HepG2 (cell line): Measurements from ENCODE around the gene ELMOD1. TPM values are rescaled to one million over a fixed set of nuclear protein-coding genes. Genes with fewer than 3 reads are reported as not detected.

Experiments used
- ATAC-seq: fragments of 200-7000 bp; cut with Tn5 transposase; 3 replicates; pipeline ENCODE4 v1.9.1; 2020; ENCODE audit warnings: mild to moderate bottlenecking, moderate library complexity
- BruUV-seq: library from RNA; stranded (reverse); fragments of 400-500 nt; replicated peaks from 2 replicates; lab custom pipeline; 2021; lab: Mats Ljungman, UMichigan
- CTCF ChIA-PET: fragments of 300-600 bp; formaldehyde crosslinking; extraction: SDS; loops from one replicate; lab custom pipeline; 2021; ENCODE audit warnings: low total read pairs, inconsistent platforms, low intra/inter-chr PET ratio; lab: Yijun Ruan, JAX
- POLR2A ChIA-PET: fragments of 350-600 bp; sonication (Branson Sonifier 250); formaldehyde crosslinking; loops from one replicate; lab custom pipeline; 2020; ENCODE audit warnings: antibody characterized with exemption, inconsistent platforms; lab: Yijun Ruan, JAX
- DNase-seq: peaks from one replicate; pipeline ENCODE4 v3.0.0-alpha.2; 2015; ENCODE audit warnings: low spot score
- FAIRE-seq: peaks from 3 replicates; lab custom pipeline; 2011; peaks lifted over from hg19 to GRCh38; lab: Jason Lieb, UNC
- H2AFZ ChIP-seq: one replicate; pipeline ENCODE4 v1.6.1; 2011; ENCODE audit warnings: low read length, inconsistent platforms
- H3K27ac ChIP-seq: fragments of 300-600 bp; 3 replicates; pipeline ENCODE4 v1.8.0; 2011; ENCODE audit warnings: mixed run types, mild to moderate bottlenecking, mixed read lengths, low read length, inconsistent platforms; ENCODE audit not compliant: insufficient read depth; ENCODE audit errors: extremely low read length
- H3K27me3 ChIP-seq, 2 experiments: fragments of 200-600 bp in 1 of 2; 2 replicates in 1 of 2; 3 replicates in 1 of 2; pipeline versions ENCODE4 v1.6.0 to v1.8.0; 2011; ENCODE audit warnings: low read length in 2 of 2, mild to moderate bottlenecking in 2 of 2, moderate library complexity in 2 of 2, inconsistent platforms in 1 of 2; ENCODE audit not compliant: insufficient read depth in 2 of 2, control insufficient read depth in 1 of 2
- H3K36me3 ChIP-seq, 2 experiments: fragments of 200-600 bp in 1 of 2; replicated peaks in 1 of 2; 2 replicates in 1 of 2; 3 replicates in 1 of 2; pipeline versions ENCODE4 v1.5.1 to v1.8.0; 2011; ENCODE audit warnings: low read length in 2 of 2, inconsistent platforms in 1 of 2; ENCODE audit not compliant: insufficient read depth in 2 of 2, control insufficient read depth in 1 of 2
- H3K4me1 ChIP-seq: 2 replicates; pipeline ENCODE4 v1.5.1; 2012; ENCODE audit warnings: low read length, inconsistent platforms; ENCODE audit not compliant: insufficient read depth
- H3K4me2 ChIP-seq: 2 replicates; pipeline ENCODE4 v1.6.0; 2011; ENCODE audit warnings: low read depth, low read length, inconsistent platforms
- H3K4me3 ChIP-seq, 3 experiments: fragments of 200-600 bp in 1 of 3; sonication (generic), shearing (Covaris generic) in 1 of 3; replicated peaks in 1 of 3; 2 replicates each; pipeline ENCODE4 v1.5.1; 2011 to 2016; ENCODE audit warnings: low read length in 3 of 3, inconsistent platforms in 2 of 3, low read depth in 2 of 3, mild to moderate bottlenecking in 2 of 3, control low read depth in 1 of 3, mixed read lengths in 1 of 3; ENCODE audit not compliant: insufficient read depth in 1 of 3
- H3K79me2 ChIP-seq: one replicate; pipeline ENCODE4 v1.6.1; 2011; ENCODE audit warnings: low read length, inconsistent platforms; ENCODE audit not compliant: insufficient read depth
- H3K9ac ChIP-seq: 2 replicates; pipeline ENCODE4 v1.6.0; 2011; ENCODE audit warnings: mild to moderate bottlenecking, low read depth, low read length, inconsistent platforms; ENCODE audit not compliant: insufficient read depth
- H3K9me3 ChIP-seq: 2 replicates; pipeline ENCODE4 v1.5.1; 2012; ENCODE audit warnings: mild to moderate bottlenecking, low read length
- H4K20me1 ChIP-seq: 2 replicates; pipeline ENCODE4 v1.6.0; 2011; ENCODE audit warnings: inconsistent platforms, mild to moderate bottlenecking, low read length, moderate library complexity; ENCODE audit not compliant: insufficient read depth
- FOXO1 ChIP-seq: sonication (generic); formaldehyde crosslinking; IDR thresholded peaks from 2 replicates; pipeline ENCODE4 v1.4.0; 2020; ENCODE audit warnings: missing genetic modification reagents
- GLI4 ChIP-seq: sonication (generic); formaldehyde crosslinking; IDR thresholded peaks from 2 replicates; pipeline ENCODE4 v1.5.1; 2020; ENCODE audit warnings: missing genetic modification reagents, mild to moderate bottlenecking, moderate library complexity, borderline replicate concordance
- HDAC2 ChIP-seq: sonication (generic); formaldehyde crosslinking; IDR thresholded peaks from 2 replicates; pipeline ENCODE4 v1.4.0; 2020; ENCODE audit warnings: missing genetic modification reagents
- NFE2L2 ChIP-seq: fragments of 150-350 bp; IDR thresholded peaks from 2 replicates; pipeline ENCODE4 v1.6.1; 2014; ENCODE audit warnings: low read length
- RFX5 ChIP-seq: IDR thresholded peaks from 2 replicates; pipeline ENCODE4 v1.6.1; 2011; ENCODE audit warnings: low read depth, low read length, improper control_type of control experiment
- SMC3 ChIP-seq: IDR thresholded peaks from 2 replicates; pipeline ENCODE4 v1.6.1; 2011; ENCODE audit warnings: low read length, improper control_type of control experiment
- ZNF138 ChIP-seq: sonication (generic); formaldehyde crosslinking; IDR thresholded peaks from 2 replicates; pipeline ENCODE4 v1.5.0; 2020; ENCODE audit warnings: mild to moderate bottlenecking, low read depth, missing genetic modification reagents
- ZNF572 ChIP-seq: sonication (generic); formaldehyde crosslinking; IDR thresholded peaks from 2 replicates; pipeline ENCODE4 v1.5.1; 2020; ENCODE audit warnings: mild to moderate bottlenecking, missing genetic modification reagents
- ZNF83 ChIP-seq: sonication (generic); formaldehyde crosslinking; IDR thresholded peaks from 2 replicates; pipeline ENCODE4 v1.4.0; 2020; ENCODE audit warnings: missing genetic modification reagents, mild to moderate bottlenecking, borderline replicate concordance
- WGBS: methylation state at CpG from one replicate; pipeline ENCODE4 v1.1.6; 2017; ENCODE audit warnings: low lambda C conversion rate; 5-methylcytosine and 5-hydroxymethylcytosine counted together
- in situ Hi-C: cut with HindIII; loops from 2 replicates; pipeline ENCODE4 v1.10.0; 2017; ENCODE audit warnings: low pct_unique_long_range_greater_than_20kb; ENCODE audit not compliant: extremely low pct_ligation_motif_present
- intact Hi-C: fragments of 100-400 bp; cut with micrococcal nuclease; formaldehyde crosslinking; loops from one replicate; pipeline ENCODE4 v1.10.0; 2022; ENCODE audit not compliant: unreplicated experiment
- polyA plus RNA-seq, 8 experiments: library from polyadenylated mRNA; depleted of rRNA in 3 of 8; stranded (reverse) in 7 of 8; unstranded in 1 of 8; fragments of >200 nt; fragmentation: Illumina TruSeq in 4 of 8; extraction: Trizol in 4 of 8; gene quantifications; 2 replicates each; pipeline versions ENCODE4 v1.2.1 to v1.2.3, GENCODE V29; 2011 to 2016; ENCODE audit warnings: low read depth in 4 of 8, missing spikeins in 1 of 8, mixed read lengths in 1 of 8; ENCODE audit not compliant: insufficient read depth in 1 of 8
- total RNA-seq, 5 experiments: library from RNA; depleted of rRNA; stranded (reverse); fragments of >200 nt; fragmentation: Illumina TruSeq; extraction: Trizol; gene quantifications; 2 replicates each; pipeline ENCODE4 v1.2.3, GENCODE V29; 2016; ENCODE audit warnings: low read depth in 1 of 5
- TF ChIP-seq, protein P1 (sequence below): sonication (generic); formaldehyde crosslinking; IDR thresholded peaks from 2 replicates; pipeline ENCODE4 v1.5.0; 2020; ENCODE audit warnings: mild to moderate bottlenecking, missing genetic modification reagents, moderate library complexity
- TF ChIP-seq, protein P2 (sequence below): sonication (generic); formaldehyde crosslinking; IDR thresholded peaks from 2 replicates; pipeline ENCODE4 v1.8.0; 2022; ENCODE audit warnings: missing genetic modification reagents, low read depth, mild to moderate bottlenecking, borderline replicate concordance
- TF ChIP-seq, protein P3 (sequence below): sonication (generic); formaldehyde crosslinking; IDR thresholded peaks from 2 replicates; pipeline ENCODE4 v1.8.1; 2023; ENCODE audit warnings: mild to moderate bottlenecking, missing genetic modification reagents
- TF ChIP-seq, protein P4 (sequence below): sonication (generic); formaldehyde crosslinking; IDR thresholded peaks from 2 replicates; pipeline ENCODE4 v1.9.0; 2021; ENCODE audit warnings: mild to moderate bottlenecking, missing genetic modification reagents

Gene ELMOD1
- total and polyA plus RNA-seq, 2 of the 13 experiments (the other 11 are each of a cell fraction or from before 2014, with no cell fraction given) = not detected

DNA sequence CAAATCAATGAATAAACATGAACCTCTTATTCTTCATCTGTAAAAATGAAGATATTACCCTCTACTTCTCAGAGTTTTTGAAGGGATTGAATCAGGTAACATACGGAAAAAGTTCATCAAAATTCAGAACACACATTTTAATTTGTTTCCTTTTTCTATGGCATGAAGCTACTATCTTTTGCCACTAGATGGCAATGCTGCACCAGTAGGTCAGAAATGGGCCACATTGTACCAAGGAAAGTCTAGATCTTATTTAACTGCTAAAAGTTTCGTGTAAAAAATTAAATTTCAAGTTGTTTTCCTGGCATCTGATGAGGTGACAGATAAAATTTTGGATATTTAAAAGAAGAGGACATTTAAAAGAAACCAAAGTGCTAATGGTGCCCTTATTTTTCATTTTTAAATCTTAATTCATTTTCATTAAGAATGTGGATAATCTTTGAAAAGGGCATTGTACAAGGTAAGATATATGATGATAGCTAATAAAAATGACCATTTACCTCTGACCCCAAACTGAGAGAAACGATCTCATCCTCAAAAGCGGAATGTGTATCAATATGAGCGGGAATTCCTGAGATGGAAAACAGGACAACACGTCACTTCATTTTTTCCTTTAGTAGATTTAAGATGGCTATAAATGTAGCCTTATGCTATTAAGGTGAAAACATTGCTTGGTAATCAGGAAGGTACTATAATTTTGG, 41.5 kb upstream of the ELMOD1 start (continued):
- TF ChIP-seq, protein P1, sequence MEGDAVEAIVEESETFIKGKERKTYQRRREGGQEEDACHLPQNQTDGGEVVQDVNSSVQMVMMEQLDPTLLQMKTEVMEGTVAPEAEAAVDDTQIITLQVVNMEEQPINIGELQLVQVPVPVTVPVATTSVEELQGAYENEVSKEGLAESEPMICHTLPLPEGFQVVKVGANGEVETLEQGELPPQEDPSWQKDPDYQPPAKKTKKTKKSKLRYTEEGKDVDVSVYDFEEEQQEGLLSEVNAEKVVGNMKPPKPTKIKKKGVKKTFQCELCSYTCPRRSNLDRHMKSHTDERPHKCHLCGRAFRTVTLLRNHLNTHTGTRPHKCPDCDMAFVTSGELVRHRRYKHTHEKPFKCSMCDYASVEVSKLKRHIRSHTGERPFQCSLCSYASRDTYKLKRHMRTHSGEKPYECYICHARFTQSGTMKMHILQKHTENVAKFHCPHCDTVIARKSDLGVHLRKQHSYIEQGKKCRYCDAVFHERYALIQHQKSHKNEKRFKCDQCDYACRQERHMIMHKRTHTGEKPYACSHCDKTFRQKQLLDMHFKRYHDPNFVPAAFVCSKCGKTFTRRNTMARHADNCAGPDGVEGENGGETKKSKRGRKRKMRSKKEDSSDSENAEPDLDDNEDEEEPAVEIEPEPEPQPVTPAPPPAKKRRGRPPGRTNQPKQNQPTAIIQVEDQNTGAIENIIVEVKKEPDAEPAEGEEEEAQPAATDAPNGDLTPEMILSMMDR (CRISPR knock-in tag) = peak; percentile 73
- no peak for TF ChIP-seq HDAC2
- TF ChIP-seq ZNF138 (CRISPR knock-in tag) = no peak
- no peak for TF ChIP-seq ZNF83 (CRISPR knock-in tag)
- no peak for TF ChIP-seq ZNF572 (CRISPR knock-in tag)
- TF ChIP-seq SMC3 = peak; percentile 55

DNA sequence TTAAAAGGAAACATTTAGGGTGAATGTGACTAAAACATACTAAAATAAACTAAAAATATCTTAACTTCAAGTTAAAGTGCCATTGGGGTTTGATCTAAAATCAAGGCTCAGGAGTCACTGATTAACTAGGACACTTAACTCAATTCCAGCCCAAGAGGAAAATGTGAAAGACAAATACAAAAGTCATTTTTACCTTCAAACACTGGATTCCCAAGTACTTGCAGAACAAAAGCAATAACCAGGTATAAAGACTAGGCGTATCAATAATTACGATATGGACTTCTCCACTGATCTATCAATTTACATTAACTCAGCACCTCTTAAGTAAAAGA, 41.0 kb upstream of the ELMOD1 start:
- ChIA-PET POLR2A (no interaction called here), CTCF (interaction anchor here (2.3 kb wide), 1 partner anchor 140 kb away, joined by 18 read pairs; no protein-coding TSS in a partner anchor)
- Histone ChIP-seq H3K4me1 (no peaks in the 10 kb centered on the region), H3K79me2 (no peaks in the 10 kb centered on the region), H3K27me3 (no peaks in the 10 kb centered on the region), H3K27ac (no peak overlapping the region), H3K36me3 (peaks cover 5 to 21% of the 10 kb centered on the region in 2 experiments), H4K20me1 (no peaks in the 10 kb centered on the region), H3K9ac (no peak overlapping the region), H2AFZ (no peak overlapping the region), H3K4me3 (no peak overlapping the region), H3K9me3 (no peaks in the 10 kb centered on the region), H3K4me2 (no peak overlapping the region)
- intact Hi-C loops = loop anchor here (1.0 kb wide), 1 partner anchor 139 kb away; no protein-coding TSS in a partner anchor
- FAIRE-seq (no peak), ATAC-seq (no peak), DNase-seq (no peak)
- 100% methylated on average over 2 of the region's 2 CpGs for WGBS
- no TSS peak for BruUV-seq
- in situ Hi-C loops = no loop called here
- TF ChIP-seq, protein P2, sequence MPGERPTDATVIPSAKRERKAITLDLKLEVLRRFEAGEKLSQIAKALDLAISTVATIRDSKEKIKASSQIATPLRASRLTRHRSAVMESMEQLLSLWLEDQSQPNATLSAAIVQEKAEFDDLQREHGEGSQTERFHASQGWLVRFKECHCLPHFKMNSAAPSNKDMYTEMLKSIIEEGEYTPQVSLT (CRISPR knock-in tag) = no peak
- TF ChIP-seq, protein P3, sequence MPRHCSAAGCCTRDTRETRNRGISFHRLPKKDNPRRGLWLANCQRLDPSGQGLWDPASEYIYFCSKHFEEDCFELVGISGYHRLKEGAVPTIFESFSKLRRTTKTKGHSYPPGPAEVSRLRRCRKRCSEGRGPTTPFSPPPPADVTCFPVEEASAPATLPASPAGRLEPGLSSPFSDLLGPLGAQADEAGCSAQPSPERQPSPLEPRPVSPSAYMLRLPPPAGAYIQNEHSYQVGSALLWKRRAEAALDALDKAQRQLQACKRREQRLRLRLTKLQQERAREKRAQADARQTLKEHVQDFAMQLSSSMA (CRISPR knock-in tag) = no peak
- TF ChIP-seq NFE2L2 (no peak), GLI4 (CRISPR knock-in tag) (no peak), RFX5 (no peak), FOXO1 (CRISPR knock-in tag) (no peak)
- TF ChIP-seq, protein P4, sequence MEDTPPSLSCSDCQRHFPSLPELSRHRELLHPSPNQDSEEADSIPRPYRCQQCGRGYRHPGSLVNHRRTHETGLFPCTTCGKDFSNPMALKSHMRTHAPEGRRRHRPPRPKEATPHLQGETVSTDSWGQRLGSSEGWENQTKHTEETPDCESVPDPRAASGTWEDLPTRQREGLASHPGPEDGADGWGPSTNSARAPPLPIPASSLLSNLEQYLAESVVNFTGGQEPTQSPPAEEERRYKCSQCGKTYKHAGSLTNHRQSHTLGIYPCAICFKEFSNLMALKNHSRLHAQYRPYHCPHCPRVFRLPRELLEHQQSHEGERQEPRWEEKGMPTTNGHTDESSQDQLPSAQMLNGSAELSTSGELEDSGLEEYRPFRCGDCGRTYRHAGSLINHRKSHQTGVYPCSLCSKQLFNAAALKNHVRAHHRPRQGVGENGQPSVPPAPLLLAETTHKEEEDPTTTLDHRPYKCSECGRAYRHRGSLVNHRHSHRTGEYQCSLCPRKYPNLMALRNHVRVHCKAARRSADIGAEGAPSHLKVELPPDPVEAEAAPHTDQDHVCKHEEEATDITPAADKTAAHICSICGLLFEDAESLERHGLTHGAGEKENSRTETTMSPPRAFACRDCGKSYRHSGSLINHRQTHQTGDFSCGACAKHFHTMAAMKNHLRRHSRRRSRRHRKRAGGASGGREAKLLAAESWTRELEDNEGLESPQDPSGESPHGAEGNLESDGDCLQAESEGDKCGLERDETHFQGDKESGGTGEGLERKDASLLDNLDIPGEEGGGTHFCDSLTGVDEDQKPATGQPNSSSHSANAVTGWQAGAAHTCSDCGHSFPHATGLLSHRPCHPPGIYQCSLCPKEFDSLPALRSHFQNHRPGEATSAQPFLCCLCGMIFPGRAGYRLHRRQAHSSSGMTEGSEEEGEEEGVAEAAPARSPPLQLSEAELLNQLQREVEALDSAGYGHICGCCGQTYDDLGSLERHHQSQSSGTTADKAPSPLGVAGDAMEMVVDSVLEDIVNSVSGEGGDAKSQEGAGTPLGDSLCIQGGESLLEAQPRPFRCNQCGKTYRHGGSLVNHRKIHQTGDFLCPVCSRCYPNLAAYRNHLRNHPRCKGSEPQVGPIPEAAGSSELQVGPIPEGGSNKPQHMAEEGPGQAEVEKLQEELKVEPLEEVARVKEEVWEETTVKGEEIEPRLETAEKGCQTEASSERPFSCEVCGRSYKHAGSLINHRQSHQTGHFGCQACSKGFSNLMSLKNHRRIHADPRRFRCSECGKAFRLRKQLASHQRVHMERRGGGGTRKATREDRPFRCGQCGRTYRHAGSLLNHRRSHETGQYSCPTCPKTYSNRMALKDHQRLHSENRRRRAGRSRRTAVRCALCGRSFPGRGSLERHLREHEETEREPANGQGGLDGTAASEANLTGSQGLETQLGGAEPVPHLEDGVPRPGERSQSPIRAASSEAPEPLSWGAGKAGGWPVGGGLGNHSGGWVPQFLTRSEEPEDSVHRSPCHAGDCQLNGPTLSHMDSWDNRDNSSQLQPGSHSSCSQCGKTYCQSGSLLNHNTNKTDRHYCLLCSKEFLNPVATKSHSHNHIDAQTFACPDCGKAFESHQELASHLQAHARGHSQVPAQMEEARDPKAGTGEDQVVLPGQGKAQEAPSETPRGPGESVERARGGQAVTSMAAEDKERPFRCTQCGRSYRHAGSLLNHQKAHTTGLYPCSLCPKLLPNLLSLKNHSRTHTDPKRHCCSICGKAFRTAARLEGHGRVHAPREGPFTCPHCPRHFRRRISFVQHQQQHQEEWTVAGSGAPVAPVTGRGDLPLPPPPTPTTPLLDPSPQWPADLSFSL (CRISPR knock-in tag) = no peak
